Colon (tissue), 2 donors: Measurements from ENCODE around the gene MYO7B.

ENCODE experiments used
- FAIRE-seq: peaks from 2 replicates; lab custom pipeline; 2012; peaks lifted over from hg19 to GRCh38; lab: Jason Lieb, UNC
- donor health status: control.
- donor health status: control.

Gene MYO7B

DNA sequence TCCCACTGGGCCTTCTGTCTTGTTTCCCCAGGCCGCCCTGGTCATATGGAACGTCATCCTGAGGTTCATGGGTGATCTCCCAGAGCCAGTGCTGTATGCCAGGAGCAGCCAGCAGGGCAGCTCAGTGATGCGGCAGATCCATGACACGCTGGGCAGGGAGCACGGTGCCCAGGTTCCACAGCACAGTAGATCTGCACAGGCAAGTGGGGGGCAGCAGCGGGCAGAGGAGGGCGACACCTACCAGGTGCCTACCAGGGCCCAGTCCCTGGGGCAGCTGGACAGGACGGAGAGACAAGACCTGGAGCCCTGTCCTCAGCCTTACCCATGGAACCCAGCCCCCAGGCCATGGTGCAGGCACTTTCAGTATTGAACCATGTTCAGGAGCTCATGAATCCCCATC lies 74.3 kb downstream of the MYO7B start:
- no peak for FAIRE-seq

DNA sequence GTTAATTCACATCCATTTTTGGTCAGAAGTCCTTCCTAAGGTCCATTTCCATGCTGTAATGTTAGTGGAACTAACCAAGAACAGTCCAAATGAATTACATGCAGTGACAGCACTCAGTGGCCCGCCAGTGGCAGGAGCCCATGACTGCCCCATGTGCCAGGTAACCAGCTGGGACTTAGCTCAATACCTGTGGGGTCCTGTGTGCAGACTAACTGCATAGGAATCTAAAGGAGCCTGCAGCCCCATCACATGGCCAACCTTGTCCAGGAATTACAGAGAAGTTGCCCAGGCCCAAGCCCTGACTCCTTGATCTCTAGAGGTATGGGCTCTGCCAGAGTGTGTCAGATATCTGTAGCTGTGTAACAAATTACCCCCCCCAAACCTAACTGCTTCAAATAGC lies 75.1 kb downstream of the MYO7B start:
- FAIRE-seq = no peak

DNA sequence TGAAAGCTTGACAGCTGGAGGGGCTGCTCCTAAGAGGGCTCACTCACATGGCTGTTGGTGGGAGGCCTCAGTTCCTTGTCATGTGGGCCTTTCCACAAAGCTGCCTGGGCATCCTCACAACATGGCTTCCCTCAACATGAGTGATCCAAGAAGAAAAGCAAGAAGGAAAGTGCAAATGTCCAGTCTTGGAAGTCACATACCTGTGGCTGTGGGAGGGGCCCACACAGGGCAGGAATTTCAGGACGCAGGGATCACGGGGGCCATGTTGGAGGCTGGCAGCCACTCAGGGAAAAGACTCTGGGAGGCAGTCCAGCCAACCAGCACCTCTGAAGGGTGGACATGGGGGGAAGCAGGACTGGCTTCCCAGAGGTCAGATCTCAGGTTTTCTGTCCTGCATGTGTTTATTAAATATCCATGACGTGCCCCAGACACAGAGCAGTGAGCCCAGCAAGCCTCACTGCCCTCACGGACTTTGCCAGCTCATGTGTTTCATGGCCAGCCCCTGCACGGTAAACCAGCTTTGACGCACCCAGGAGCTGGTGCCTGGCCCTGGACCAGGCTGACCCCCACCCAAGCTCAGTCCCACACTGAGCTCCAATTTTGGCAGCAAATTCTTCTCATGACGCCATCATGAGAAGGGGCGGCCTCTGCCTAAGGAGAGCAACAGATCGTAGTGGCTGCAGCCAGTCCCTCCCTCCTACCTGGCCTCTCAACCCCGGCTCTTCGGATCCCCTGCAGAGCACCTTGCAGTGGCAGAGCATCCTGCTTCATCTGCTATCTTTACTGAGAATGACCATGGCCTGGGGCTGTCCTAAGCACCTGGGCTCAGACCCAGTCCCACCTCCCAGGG lies 75.8 kb downstream of the MYO7B start:
- no peak for FAIRE-seq

DNA sequence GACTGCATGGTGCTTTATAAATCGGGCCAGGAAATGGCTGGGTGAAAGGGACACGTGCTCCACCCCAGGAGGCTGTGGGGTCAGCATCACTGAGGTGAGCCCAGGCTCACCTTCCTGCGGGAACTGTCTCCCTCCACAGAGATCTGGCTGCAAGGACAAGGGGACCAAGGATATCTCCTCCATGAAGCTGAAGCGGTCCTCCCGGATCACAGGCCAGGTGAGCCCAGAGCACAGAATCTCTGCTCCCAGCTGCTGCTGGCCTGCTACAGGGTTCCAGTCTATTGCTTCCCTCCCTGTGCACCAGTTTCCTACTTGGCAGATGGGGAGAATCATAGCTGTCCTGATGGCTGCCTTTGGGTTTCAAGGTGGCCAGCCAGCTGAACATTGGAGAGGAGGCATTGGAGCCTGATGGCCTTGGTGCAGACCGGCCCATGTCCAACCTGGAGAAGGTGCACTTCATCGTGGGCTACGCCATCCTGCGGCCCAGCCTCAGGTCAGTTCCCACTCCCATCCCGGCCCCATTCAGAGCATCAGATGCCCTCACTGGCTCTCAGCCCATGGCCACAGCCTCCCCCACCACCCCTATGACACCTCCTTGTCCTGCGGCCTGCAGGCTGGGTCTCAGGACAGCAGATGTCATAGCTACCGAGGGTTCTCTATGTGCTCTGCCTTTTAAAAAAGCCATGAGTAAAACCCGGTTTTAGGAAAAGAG lies 76.8 kb downstream of the MYO7B start:
- FAIRE-seq = no peak

DNA sequence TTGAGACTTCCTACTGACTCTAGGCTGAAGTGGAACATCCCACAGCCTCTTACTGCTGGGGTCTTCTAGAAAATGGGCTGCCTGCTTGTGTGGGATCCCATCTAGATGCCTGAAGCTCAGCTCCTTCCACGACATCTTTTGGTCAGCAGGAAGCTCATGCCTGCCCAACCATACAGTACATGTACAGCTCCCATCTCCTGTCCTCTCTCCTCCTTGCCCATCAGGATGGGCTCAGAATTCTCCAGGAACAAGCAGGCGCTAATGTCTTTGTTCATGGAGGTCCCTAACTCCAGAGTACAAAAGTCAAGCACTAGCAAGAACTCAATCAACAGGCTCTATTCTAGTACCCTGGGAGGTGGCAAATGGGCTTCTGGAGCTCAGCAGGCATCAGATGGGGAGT lies 78.8 kb downstream of the MYO7B start:
- no peak for FAIRE-seq

DNA sequence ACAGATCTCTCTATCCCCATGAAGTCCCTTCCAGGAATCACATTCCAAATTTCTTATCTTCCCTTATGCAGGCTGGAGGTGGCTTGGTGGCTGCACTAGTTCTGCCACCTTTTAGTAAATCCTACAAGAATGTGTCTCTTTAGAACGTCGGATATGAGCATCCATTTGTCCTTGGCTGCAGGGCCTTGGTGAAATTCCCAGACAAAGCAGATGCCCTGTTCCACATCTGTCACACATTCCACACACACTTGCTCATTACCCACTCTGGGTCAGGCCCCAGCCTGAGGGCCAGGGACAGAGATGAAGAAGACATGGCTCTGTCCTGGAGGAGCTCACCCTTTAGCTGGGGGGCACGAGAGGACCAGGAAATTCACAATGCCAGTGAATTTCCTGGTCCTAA lies 79.2 kb downstream of the MYO7B start:
- no peak for FAIRE-seq

DNA sequence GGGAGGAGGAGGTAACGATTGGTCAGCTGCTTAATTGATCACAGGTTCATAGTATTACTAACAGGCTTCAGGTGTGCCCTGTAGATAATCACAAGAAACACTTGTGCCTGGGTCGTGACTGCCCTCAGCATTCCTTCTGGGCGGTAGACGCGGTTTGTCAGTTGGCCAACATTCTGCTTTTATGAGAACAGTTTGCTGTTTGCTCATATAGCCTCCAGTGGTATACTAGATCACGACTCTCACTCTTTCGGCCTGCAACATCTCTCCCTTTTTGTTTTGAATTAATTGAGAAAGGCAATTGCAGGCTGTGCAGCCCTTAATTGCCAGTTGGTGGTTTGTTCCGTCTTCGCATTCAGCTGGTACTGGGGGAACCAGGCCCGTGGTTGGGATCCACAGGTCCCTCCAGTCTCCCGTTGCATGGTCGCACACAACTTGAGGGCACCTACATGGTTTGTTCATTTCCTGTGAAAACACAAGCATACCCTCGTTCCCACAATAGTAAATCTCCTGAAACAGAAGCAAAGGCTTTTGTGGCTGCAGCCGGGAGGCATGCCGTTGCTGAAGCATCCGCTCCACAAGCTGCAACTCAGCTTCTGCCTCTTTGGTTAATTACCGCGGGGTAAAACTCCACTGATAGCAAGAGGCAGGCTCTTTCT lies 80.2 kb downstream of the MYO7B start:
- FAIRE-seq = no peak

DNA sequence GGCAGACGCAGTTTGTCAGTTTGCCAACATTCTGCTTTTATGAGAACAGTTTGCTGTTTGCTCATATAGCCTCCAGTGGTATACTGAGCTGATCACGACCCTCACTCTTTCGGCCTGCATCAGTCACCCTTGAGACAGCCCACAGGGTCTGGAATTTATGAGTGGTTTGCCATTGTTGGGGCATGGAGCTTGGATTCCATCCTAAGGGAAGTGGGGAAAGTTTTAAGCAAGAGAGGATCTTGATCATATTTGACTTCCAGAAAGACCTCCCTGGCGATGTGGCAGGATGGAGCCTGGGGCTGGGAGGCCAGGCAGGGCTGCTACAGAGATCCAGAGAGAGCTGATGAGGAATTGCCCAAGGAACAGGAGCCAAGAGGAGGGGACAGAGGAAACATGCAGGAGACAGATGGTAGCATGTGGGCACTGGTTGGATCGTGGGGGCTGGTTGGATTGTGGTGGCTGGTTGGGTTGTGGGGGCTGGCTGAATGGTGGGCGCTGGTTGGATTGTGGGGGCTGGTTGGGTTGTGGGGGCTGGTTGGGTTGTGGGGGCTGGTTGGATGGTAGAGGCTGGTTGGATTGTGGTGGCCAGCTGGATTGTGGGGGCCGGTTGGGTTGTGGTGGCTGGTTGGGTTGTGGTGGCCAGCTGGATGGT lies 83.2 kb downstream of the MYO7B start:
- no peak for FAIRE-seq

DNA sequence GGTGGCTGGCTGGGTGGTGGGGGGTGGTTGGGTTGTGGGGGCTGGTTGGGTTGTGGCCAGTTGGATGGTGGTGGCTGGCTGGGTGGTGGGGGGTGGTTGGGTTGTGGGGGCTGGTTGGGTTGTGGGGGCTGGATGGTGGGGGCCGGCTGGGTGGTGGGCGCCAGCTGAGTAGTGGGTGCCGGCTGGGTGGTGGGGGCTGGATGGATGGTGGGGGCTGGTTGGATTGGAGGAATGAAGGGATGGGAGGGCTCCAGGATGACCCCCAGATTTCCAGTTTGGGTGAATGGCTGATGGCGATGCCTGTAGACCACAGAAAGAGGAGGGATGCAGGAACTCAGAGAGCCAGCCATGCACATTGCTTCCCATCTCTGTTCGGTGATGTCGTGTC lies 83.7 kb downstream of the MYO7B start:
- FAIRE-seq = no peak

DNA sequence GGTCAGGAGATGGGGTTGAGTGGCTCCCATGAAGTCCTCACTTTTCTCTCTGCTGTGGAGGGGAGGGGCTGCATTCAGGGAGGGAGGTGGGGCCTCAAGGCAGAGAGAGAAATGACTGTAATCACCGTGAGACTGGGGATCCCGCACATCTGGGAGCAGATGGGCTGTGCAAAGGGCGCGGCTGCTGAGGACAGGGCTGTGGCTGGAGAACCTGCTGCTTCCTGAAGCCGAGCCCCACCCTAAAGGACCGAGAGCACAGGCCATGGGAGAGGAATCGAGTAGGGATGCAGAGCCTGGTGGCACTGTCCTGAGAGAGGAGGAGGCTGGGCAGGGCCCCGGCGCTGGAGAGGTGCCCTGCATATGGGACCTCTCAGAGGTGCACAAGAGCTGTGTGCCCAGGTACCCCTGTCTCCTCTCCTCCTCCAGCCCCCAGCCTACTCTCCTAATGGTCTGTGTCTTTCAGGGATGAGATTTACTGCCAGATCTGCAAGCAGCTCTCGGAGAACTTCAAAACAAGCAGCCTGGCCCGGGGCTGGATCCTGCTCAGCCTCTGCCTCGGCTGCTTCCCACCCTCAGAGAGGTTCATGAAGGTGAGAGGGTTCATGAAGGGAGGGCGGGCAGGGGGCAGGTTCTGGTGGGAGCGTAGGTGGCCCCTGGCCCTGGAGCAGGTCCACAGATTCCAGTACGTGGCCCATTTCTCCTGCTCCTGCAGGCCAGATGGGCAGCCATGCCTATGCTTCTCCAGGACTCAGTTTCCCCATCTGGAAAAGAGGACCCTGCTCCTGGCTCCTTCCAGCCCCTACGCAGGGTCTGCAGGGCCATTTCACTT lies 84.6 kb downstream of the MYO7B start:
- no peak for FAIRE-seq

DNA sequence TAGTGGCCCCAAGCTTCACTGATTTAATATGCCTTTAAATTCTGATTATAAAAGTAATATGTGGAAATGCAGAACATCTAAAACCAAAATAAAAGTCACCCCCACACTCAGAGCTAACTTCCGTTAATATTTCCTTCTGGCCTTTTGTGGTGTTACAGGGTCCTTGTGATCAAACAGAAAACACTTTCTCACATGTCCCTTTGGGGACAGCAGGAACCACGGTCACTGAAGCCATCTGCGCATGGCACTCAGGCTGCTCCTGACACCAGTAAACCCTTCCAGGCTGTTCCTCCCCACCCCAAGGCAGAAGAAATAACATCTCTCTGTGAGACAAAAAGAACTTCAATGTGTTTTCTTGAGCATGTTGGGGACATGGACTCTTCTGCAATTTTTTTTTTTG lies 85.4 kb downstream of the MYO7B start:
- no peak for FAIRE-seq

DNA sequence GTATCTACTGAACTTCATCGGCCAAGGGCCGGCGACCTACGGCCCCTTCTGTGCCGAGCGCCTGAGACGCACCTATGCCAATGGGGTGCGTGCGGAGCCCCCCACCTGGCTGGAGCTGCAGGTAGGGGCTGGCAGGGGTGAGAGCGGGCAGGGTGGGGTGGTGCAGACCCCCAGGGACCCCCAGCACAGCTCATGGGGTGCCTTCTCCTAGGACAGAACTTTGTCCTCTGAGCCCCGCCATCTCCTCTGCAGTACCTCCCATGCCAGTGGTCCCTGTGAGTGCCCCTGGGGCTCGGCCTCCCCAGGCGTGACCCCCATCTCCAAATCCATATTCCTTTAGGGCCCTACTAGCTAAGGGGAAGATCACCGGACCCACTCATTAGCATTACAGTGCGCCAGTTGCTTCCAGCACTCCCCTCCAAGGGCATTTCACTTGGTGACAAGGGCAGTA lies 86.5 kb downstream of the MYO7B start:
- FAIRE-seq = no peak

DNA sequence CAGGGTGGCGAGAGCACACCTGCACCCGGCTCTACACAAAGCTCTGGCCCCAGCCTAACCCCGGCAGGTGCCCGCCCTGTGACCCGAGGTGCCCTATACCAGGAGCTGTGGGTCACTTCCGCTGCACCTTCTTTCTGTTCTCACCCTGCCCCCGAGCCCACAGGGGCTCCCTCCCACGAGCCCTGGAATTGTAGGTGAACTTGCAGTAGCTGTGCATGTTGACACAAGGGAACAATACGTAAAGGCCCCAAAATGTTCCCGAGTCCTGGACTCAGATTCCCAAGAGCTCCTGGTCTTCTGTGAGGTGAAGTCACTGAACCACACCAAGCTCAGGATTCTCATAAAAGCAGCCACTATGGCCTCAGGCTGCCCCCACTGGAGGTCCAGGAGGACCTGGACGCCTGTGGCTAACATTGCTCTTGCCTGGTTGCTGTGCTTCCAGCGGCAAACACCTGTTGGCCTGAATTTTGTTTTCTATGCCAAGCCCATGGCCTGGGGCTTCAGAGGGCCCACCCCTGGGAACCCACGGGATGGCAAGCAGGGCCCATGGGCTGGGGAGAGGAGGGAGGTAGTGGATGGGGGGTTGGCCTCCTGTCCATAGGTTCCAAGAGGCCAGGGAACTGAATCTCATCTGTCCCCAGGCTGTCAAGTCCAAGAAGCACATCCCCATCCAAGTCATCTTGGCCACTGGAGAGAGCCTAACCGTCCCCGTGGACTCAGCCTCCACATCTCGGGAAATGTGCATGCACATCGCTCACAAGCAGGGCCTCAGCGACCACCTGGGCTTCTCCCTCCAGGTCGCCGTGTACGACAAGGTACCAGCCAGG lies 87.3 kb downstream of the MYO7B start:
- no peak for FAIRE-seq

DNA sequence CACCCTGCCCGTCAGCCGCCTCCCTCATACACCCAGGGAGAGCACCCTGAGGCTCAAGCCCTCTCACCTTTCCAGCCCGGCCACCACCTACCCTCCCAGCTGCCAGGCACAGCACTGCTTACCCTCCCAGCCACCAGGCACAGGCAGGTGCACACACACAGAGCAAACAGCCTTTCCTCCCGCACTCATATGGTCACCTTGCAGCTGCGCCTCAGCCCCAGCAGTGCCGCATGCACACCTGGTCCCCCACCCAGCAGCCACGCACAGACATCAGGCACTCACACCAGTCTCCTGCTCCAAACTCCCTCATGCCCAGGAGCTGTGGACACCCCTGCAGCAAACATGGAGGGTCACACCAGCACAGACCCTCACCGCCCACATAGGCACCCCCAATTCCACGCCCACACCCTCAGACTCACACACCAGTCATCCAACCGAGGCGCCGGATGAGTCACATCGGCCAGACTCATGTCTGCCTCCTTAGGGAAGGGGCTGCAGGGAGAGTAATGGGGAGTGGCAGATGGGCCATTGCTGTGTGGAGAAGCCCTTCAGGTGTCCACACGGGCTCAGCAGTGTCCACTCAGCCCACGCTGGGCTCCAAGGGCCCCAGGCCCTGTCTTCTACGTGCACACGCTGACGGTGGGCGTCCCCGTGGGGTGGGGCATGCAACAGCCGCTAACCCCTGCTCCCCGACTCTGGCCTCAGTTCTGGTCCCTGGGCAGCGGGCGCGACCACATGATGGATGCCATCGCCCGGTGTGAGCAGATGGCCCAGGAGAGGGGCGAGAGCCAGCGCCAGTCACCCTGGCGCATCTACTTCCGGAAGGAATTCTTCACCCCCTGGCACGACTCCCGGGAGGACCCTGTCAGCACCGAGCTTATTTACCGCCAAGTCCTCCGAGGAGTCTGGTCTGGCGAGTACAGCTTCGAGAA lies 88.2 kb downstream of the MYO7B start:
- no peak for FAIRE-seq

DNA sequence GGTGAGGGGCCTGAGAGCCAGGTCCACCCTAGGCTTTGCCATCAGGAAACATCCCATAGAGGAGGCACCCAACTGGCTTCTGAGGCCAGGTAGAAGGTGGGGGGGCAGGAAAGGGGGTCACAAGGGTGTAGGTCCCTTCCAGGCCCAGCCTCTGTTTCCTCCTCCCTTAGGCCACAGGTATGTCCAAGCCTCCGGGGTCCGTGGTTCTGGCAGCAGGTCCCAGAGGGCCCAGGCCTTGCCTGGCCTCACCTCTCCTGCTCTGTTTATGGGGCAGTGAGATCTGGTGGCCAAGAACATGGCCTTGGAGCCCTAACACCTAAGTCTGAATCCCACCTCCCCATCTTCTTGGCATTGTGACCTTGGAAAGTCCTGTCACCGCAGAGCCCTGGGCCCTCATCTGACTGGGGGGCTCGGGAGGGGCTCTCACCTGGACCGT lies 88.9 kb downstream of the MYO7B start:
- no peak for FAIRE-seq

DNA sequence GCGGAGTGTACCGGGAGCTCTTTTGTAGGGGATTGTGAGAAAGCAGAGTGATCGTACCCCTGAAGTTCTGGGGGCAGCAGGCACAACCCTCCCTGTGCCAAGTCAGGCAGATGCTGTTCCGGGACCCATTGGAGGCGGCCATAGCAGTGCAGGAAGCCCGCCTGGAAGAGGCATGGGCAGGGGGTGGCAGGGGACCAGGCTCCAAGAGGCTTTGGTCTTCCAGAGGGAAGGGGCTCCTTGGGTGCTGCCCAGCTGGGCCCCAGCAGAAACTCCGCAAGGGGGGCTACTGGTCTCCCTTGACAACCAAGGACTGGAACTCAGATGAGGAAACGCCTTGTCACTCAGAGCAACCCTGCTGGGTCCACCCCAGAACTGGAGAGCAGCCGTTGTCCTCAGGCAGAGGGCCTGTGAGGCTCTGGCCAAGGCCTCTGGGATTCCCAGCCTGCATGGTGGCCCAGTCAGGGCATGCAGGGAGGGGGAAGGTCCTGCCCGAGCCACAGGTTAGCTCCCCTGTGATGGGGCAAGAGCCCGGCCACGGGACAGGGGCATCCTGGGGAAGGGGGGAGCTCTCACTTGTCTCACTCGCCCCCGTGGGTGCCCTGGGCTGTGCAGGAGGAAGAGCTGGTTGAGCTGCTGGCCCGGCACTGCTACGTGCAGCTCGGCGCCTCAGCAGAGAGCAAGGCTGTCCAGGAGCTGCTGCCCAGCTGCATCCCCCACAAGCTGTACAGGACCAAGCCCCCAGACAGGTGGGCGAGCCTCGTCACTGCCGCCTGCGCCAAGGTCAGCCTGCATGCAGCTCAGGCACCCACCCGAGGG lies 89.5 kb downstream of the MYO7B start:
- no peak for FAIRE-seq

DNA sequence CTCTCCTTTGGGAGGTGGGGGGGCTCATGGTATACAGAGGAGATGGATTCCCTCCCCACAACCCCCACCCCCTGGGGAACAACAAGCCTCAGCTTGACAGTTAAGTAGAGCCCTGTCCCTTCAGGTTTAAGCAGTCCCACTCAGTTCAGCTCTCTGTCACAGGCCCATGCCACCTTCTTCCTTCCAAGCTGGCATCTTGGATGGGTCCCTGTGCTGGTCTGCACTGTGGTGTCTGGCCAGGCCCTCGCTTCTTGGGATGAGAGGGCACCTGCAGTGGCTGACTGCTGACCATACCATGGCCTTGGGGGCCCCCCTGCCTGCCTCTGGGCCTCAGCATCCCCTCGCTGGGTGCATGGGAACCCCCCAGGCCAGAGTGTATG lies 90.1 kb downstream of the MYO7B start:
- FAIRE-seq = no peak

DNA sequence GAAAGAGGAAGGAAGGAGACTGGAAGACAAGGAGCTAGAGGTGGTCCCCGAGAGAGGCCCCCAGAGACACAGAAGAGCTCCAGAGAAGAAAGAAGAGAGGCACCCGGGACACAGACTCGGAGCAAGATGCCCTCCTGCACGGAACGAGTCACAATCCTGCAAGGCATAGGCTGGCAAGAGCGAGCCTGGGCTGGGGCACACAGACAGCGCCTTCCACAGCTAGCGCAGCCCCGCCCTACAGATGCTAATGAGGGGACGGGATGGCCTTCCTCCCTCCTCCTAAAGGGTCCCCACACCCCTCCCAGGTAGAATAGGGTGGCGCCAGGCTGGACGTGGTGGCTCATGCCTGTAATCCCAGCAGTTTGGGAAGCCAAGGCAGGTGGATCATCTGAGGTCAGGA lies 90.7 kb downstream of the MYO7B start:
- no peak for FAIRE-seq
